Measurements from ENCODE around the gene ESPNL. TPM values are rescaled to one million over a fixed set of nuclear protein-coding genes. Genes with fewer than 3 reads are reported as not detected.

Gene ESPNL
- total RNA-seq, 1 donor, result 1.3 TPM

- DNase-seq (ENCODE audit: low read depth), result no peak
- TF ChIP-seq CTCF (IDR thresholded peaks at IDR 0.05; ENCODE audit: insufficient read depth, low read depth, low read length), result no peak
- H3K4me3 ChIP-seq (ENCODE audit: low read depth, low read length), result no peak overlapping the region
These were observed 45.7 kb downstream of the ESPNL start for GRCh38 chr2:238145851-238146250.

- TF ChIP-seq CTCF (IDR thresholded peaks at IDR 0.05; ENCODE audit: insufficient read depth, low read depth, low read length), result no peak
- H3K4me3 ChIP-seq (ENCODE audit: low read depth, low read length), result no peak overlapping the region
- DNase-seq (ENCODE audit: low read depth), result no peak
These were observed 46.9 kb downstream of the ESPNL start for GRCh38 chr2:238146884-238147544.

GRCh38 chr2:238148981-238149380 lies 48.8 kb downstream of the ESPNL start:
- no peak for TF ChIP-seq CTCF (IDR thresholded peaks at IDR 0.05; ENCODE audit: insufficient read depth, low read depth, low read length)
- no peak for DNase-seq (ENCODE audit: low read depth)
- no peak overlapping the region for H3K4me3 ChIP-seq (ENCODE audit: low read depth, low read length)

GRCh38 chr2:238149841-238150572 lies 49.9 kb downstream of the ESPNL start:
- TF ChIP-seq CTCF (IDR thresholded peaks at IDR 0.05; ENCODE audit: insufficient read depth, low read depth, low read length), result no peak
- no peak overlapping the region for H3K4me3 ChIP-seq (ENCODE audit: low read depth, low read length)
- no peak for DNase-seq (ENCODE audit: low read depth)

GRCh38 chr2:238150686-238151085 lies 50.5 kb downstream of the ESPNL start:
- no peak overlapping the region for H3K4me3 ChIP-seq (ENCODE audit: low read depth, low read length)
- TF ChIP-seq CTCF (IDR thresholded peaks at IDR 0.05; ENCODE audit: insufficient read depth, low read depth, low read length), result no peak
- no peak for DNase-seq (ENCODE audit: low read depth)

GRCh38 chr2:238151205-238151604 lies 51.1 kb downstream of the ESPNL start:
- no peak for DNase-seq (ENCODE audit: low read depth)
- H3K4me3 ChIP-seq (ENCODE audit: low read depth, low read length), result no peak overlapping the region
- no peak for TF ChIP-seq CTCF (IDR thresholded peaks at IDR 0.05; ENCODE audit: insufficient read depth, low read depth, low read length)
